ENCODE data around the gene REM2. TPM values are rescaled to one million over a fixed set of nuclear protein-coding genes. Genes with fewer than 3 reads are reported as not detected.

Gene REM2
- polyA plus RNA-seq, 1 of the 3 experiments (the other 2 are of a cell fraction), result 0.26 TPM

GRCh38 chr14:22886500-22887259 lies 3.7 kb downstream of the REM2 start:
- Histone ChIP-seq H3K36me3 (replicated peaks in 1 of 2; ENCODE audit: control insufficient read depth in 1 of 2, insufficient read depth in 2 of 2, low read length in 1 of 2) (no peaks in the 10 kb centered on the region), H4K20me1 (ENCODE audit: insufficient read depth) (no peaks in the 10 kb centered on the region), H3K9ac (peak overlapping the region; percentile 82), H3F3A (replicated peaks; ENCODE audit: insufficient read depth) (peaks cover 2% of the 10 kb centered on the region), H3K27me3 (ENCODE audit: insufficient read depth) (no peaks in the 10 kb centered on the region), H3K4me1 (ENCODE audit: control insufficient read depth in 1 of 2, insufficient read depth in 2 of 2, low read depth in 1 of 2, low read length in 1 of 2) (peaks cover 8 to 45% of the 10 kb centered on the region in 2 experiments; a peak in 2 of 4 replicates), H3K9me3 (no peaks in the 10 kb centered on the region), H3K27ac (ENCODE audit: low read depth in 2 of 2, low read length in 1 of 2) (peak overlapping the region; percentile 75 to 92), H3K79me2 (ENCODE audit: insufficient read depth) (peaks cover 6% of the 10 kb centered on the region; the same call in 1 of the 2 replicates), H3K4me3 (ENCODE audit: low read depth in 2 of 2, low read length in 1 of 2) (peak overlapping the region; percentile 63 to 82), H3K4me2 (peak overlapping the region; percentile 88), H3K9me2 (no peaks in the 10 kb centered on the region), H2AFZ (ENCODE audit: low read depth) (peak overlapping the region; percentile 98; the same call in 1 of the 2 replicates)
- DNase-seq, result peak; percentile 93
- CTCF ChIA-PET, result interaction anchor here (0.9 to 13.0 kb wide), 7 partner anchors 9 to 44 kb away, joined by 3 to 96 read pairs (median 13); no protein-coding TSS in a partner anchor
- POLR2A ChIA-PET, result interaction anchor here (0.8 to 1.4 kb wide), 2 partner anchors 14 to 121 kb away, joined by 3 to 7 read pairs; no protein-coding TSS in a partner anchor
- WGBS (ENCODE audit: low lambda C conversion rate), result 15% methylated on average over 35 of the region's 77 CpGs
- no peak for TF ChIP-seq MEF2A (IDR thresholded peaks at IDR 0.05; ENCODE audit: borderline replicate concordance, low read depth)
- no peak for TF ChIP-seq CHD2 (IDR thresholded peaks at IDR 0.05; ENCODE audit: low read length, partially characterized antibody)
- TF ChIP-seq EP300 (IDR thresholded peaks at IDR 0.05; ENCODE audit: borderline replicate concordance in 1 of 2, low read depth in 1 of 2, low read length in 1 of 2), result no peak
- TF ChIP-seq YY1 (IDR thresholded peaks at IDR 0.05; ENCODE audit: low read depth), result 0 out of 2 replicates have a peak, but pooled peaks have one; percentile 43
- no peak for TF ChIP-seq REST (IDR thresholded peaks at IDR 0.05; ENCODE audit: low read depth, low read length)
- peak; percentile 69 for TF ChIP-seq MXI1 (IDR thresholded peaks at IDR 0.05; ENCODE audit: low read depth, low read length)
- 0 out of 2 replicates have a peak, but pooled peaks have one; percentile 22 for TF ChIP-seq SIN3A (IDR thresholded peaks at IDR 0.05; ENCODE audit: borderline replicate concordance, low read depth, low read length)
- no peak; the same call in 1 of the 2 replicates for TF ChIP-seq RXRA (IDR thresholded peaks at IDR 0.05; ENCODE audit: borderline replicate concordance, low read depth)
- no peak for TF ChIP-seq EZH2phosphoT487 (IDR thresholded peaks at IDR 0.05; ENCODE audit: borderline replicate concordance, low read depth)
- no peak for TF ChIP-seq TCF12 (IDR thresholded peaks at IDR 0.05)
- no peak for TF ChIP-seq GABPA (IDR thresholded peaks at IDR 0.05; ENCODE audit: low read depth)
- TF ChIP-seq MAX (IDR thresholded peaks at IDR 0.05; ENCODE audit: low read depth), result peak; percentile 67
- TF ChIP-seq IRF3 (IDR thresholded peaks at IDR 0.05; ENCODE audit: low read depth, low read length), result no peak
- peak; percentile 15; the same call in 1 of the 2 replicates for TF ChIP-seq CTCF (IDR thresholded peaks at IDR 0.05)
- no peak; the same call in 1 of the 2 replicates for TF ChIP-seq ELF1 (IDR thresholded peaks at IDR 0.05)
- no peak for TF ChIP-seq FOSL2 (IDR thresholded peaks at IDR 0.05; ENCODE audit: borderline replicate concordance, low read depth)
- TF ChIP-seq GATA2 (CRISPR knock-in tag; IDR thresholded peaks at IDR 0.05), result no peak
- no peak for TF ChIP-seq RFX5 (IDR thresholded peaks at IDR 0.05; ENCODE audit: low read length)
- TF ChIP-seq TEAD4 (IDR thresholded peaks at IDR 0.05; ENCODE audit: borderline replicate concordance, insufficient read depth), result no peak
- no peak for TF ChIP-seq USF2 (IDR thresholded peaks at IDR 0.05; ENCODE audit: borderline replicate concordance, low read depth, low read length)
- peak; percentile 17; the same call in 1 of the 2 replicates for TF ChIP-seq TAF1 (IDR thresholded peaks at IDR 0.05; ENCODE audit: borderline replicate concordance, low read depth, low read length)
- peak; percentile 47; the same call in 1 of the 2 replicates for TF ChIP-seq POLR2AphosphoS5 (IDR thresholded peaks at IDR 0.05; ENCODE audit: low read depth, low read length)
